GM12801 (cell line): ENCODE measurements around the gene ADSS1.

Experiments used
- CTCF ChIP-seq: IDR thresholded peaks from one replicate; pipeline ENCODE4 v1.5.1; 2011; ENCODE audit warnings: control low read depth; ENCODE audit not compliant: insufficient read length; ENCODE audit errors: extremely low read depth

ADSS1 gene

GRCh38 chr14:104784846-104785707 is 61.0 kb downstream of the ADSS1 start:
- TF ChIP-seq CTCF, result no peak

GRCh38 chr14:104785708-104786080 is 61.7 kb downstream of the ADSS1 start:
- TF ChIP-seq CTCF, result no peak

- TF ChIP-seq CTCF, result no peak
These were observed 62.1 kb downstream of the ADSS1 start for GRCh38 chr14:104786091-104786586.

GRCh38 chr14:104786726-104787675 is 63.0 kb downstream of the ADSS1 start:
- no peak for TF ChIP-seq CTCF

- no peak for TF ChIP-seq CTCF
These were observed 63.7 kb downstream of the ADSS1 start for GRCh38 chr14:104787736-104788135.

- no peak for TF ChIP-seq CTCF
These were observed 64.3 kb downstream of the ADSS1 start for GRCh38 chr14:104788161-104788818.
